H1 (cell line): ENCODE measurements around the gene REPS1. TPM values are rescaled to one million over a fixed set of nuclear protein-coding genes. Genes with fewer than 3 reads are reported as not detected.

Source experiments
- EGR1 ChIP-seq: IDR thresholded peaks from 2 replicates; pipeline ENCODE4 v1.6.1; 2011; ENCODE audit warnings: low read depth, low read length, borderline replicate concordance
- EP300 ChIP-seq, 2 experiments: IDR thresholded peaks; 1 replicate in 1 of 2; 2 replicates in 1 of 2; pipeline ENCODE4 v1.6.1; 2011 to 2012; ENCODE audit warnings: low read depth in 2 of 2, low read length in 2 of 2, mild to moderate bottlenecking in 2 of 2, borderline replicate concordance in 1 of 2, inconsistent platforms in 1 of 2, moderate library complexity in 1 of 2
- RAD21 ChIP-seq, 2 experiments: IDR thresholded peaks in 1 of 2; conservative IDR thresholded peaks in 1 of 2; 2 replicates each; pipeline ENCODE4 v1.6.1; 2011; ENCODE audit warnings: low read depth in 2 of 2, low read length in 2 of 2, improper control_type of control experiment in 1 of 2, inconsistent platforms in 1 of 2, mild to moderate bottlenecking in 1 of 2, moderate library complexity in 1 of 2
- polyA plus RNA-seq, 7 experiments: library from polyadenylated mRNA; depleted of rRNA in 3 of 7; stranded (reverse) in 5 of 7; unstranded in 2 of 7; fragments of >200 nt in 5 of 7; fragments of 200-250 nt in 2 of 7; gene quantifications; 1 replicate in 5 of 7; 2 replicates in 1 of 7; 4 replicates in 1 of 7; pipeline versions ENCODE4 v1.2.1 to v1.2.3, GENCODE V29; 2011 to 2013; ENCODE audit warnings: missing spikeins in 2 of 7, mixed read lengths in 2 of 7
- total RNA-seq: library from RNA; stranded (reverse); fragmentation: NEBNext Ultra II Directional; extraction: Animal tissue kit (Norgen Biotek cat#: 25700); gene quantifications from 2 replicates; pipeline ENCODE4 v1.2.1, GENCODE V29; 2021

The REPS1 gene
- total and polyA plus RNA-seq, 2 of the 8 experiments (the other 6 are each of a cell fraction or from before 2014, with no cell fraction given), result 52.1 to 68.9 TPM

DNA sequence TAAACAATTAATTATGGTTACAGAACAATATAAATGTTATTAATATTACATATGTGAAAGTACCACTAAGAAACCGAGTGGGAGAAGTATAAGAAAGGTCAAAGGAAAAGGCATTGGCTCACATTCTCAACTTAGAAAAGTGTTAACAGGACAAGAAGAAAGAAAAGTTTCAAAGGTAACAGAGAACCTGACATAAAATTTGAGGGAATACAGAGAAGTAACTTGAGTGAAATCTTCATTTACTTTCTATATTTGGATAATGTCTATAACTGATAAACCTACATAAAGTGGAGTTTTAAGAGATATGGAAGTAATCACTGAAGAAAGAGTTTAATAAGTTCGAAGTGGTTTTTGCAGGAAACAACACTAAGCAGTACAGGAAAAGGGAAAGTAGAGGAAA, 30.1 kb downstream of the REPS1 start (continued):
- TF ChIP-seq RAD21 (IDR thresholded peaks at IDR 0.05 in 1 of 2, conservative IDR thresholded peaks at IDR 0.05 in 1 of 2; ENCODE audit: low read depth in 2 of 2, low read length in 2 of 2) (no peak), EP300 (IDR thresholded peaks at IDR 0.05; ENCODE audit: borderline replicate concordance in 1 of 2, low read depth in 2 of 2, low read length in 2 of 2) (no peak), EGR1 (no peak)
